Upper lobe of left lung (tissue), 6 donors: ENCODE results near the gene GNG2. TPM values are rescaled to one million over a fixed set of nuclear protein-coding genes. Genes with fewer than 3 reads are reported as not detected.

ENCODE experiments used
- ATAC-seq, 2 donors: fragments of 200-7000 bp; cut with Tn5 transposase; one replicate each; pipeline ENCODE4 v1.9.1; 2022; ENCODE audit warnings: mild to moderate bottlenecking in 2 of 2, moderate library complexity in 2 of 2; ENCODE audit not compliant: low FRiP score in 2 of 2
- DNase-seq, 2 donors: peaks; one replicate each; pipeline ENCODE4 v3.0.0-alpha.2; 2019 to 2020
- H3K27ac ChIP-seq, 4 donors: fragments of 200-600 bp; sonication (generic); one replicate each; pipeline ENCODE4 v1.5.1; 2016 to 2019
- H3K27me3 ChIP-seq, 4 donors: fragments of 200-600 bp; sonication (generic); one replicate each; pipeline ENCODE4 v1.5.1; 2017 to 2019
- H3K36me3 ChIP-seq, 4 donors: fragments of 200-600 bp; sonication (generic); one replicate each; pipeline ENCODE4 v1.5.1; 2016 to 2019
- H3K4me1 ChIP-seq, 4 donors: fragments of 200-600 bp; sonication (generic); one replicate each; pipeline ENCODE4 v1.5.1; 2018 to 2019
- H3K4me3 ChIP-seq, 4 donors: fragments of 200-600 bp; sonication (generic); one replicate each; pipeline ENCODE4 v1.5.1; 2017 to 2019; ENCODE audit warnings: mild to moderate bottlenecking in 2 of 4, moderate library complexity in 1 of 4
- H3K9me3 ChIP-seq, 4 donors: fragments of 200-600 bp; sonication (generic); one replicate each; pipeline ENCODE4 v1.5.1; 2018 to 2019
- CTCF ChIP-seq, 6 experiments: fragments of 450-650 bp in 4 of 6; fragments of 200-600 bp in 2 of 6; sonication (generic) in 2 of 6; IDR thresholded peaks; one replicate each; pipeline ENCODE4 v1.5.1; 2016 to 2019; ENCODE audit warnings: antibody characterized with exemption in 6 of 6
- EP300 ChIP-seq, 4 donors: sonication (generic); formaldehyde crosslinking; IDR thresholded peaks; one replicate each; pipeline ENCODE4 v1.5.1; 2017; ENCODE audit warnings: antibody characterized with exemption in 4 of 4, control low read depth in 2 of 4
- POLR2A ChIP-seq, 4 donors: fragments of 450-650 bp; IDR thresholded peaks; one replicate each; pipeline ENCODE4 v1.5.1; 2016 to 2017; ENCODE audit warnings: antibody characterized with exemption in 4 of 4, mild to moderate bottlenecking in 2 of 4
- POLR2AphosphoS5 ChIP-seq, 2 donors: sonication (generic); formaldehyde crosslinking; IDR thresholded peaks; one replicate each; pipeline ENCODE4 v1.5.1; 2017; ENCODE audit warnings: antibody characterized with exemption in 2 of 2
- WGBS, 2 donors: methylation state at CpG; one replicate each; pipeline ENCODE4 v1.1.5; 2017 to 2018; 5-methylcytosine and 5-hydroxymethylcytosine counted together
- total RNA-seq, 6 donors: library from RNA; depleted of rRNA in 4 of 6; stranded (reverse); fragments of >200 nt in 4 of 6; gene quantifications; one replicate each; pipeline versions ENCODE4 v1.1.0 to v1.2.1, GENCODE V29; 2016 to 2021
- donor health status: DM: no; HTN: no; CAD: no; lungs with moderate emphysema.
- donor health status: DM: no; HTN: yes; CAD: no; lungs with severe emphysema.

GNG2 gene
- total RNA-seq, 6 donors from 2014 or later, result 4.2 to 29.0 (median 10.1) TPM

GRCh38 chr14:52006361-52006760 is 145.9 kb downstream of the GNG2 start:
- 78 to 86% methylated on average over 3 of the region's 3 CpGs for WGBS, 2 donors
- H3K4me3 ChIP-seq, result no peak overlapping the region
- ATAC-seq, result no peak
- DNase-seq, result no peak
- no peak overlapping the region for H3K27ac ChIP-seq
- no peaks in the 10 kb centered on the region for H3K9me3 ChIP-seq
- peaks cover 46 to 100% (median 76%) of the 10 kb centered on the region in 4 donors for H3K36me3 ChIP-seq
- H3K4me1 ChIP-seq, result peaks cover 0 to 14% (median 4%) of the 10 kb centered on the region in 4 donors
- TF ChIP-seq CTCF (IDR thresholded peaks at IDR 0.05) (no peak), EP300 (IDR thresholded peaks at IDR 0.05) (no peak), POLR2AphosphoS5 (IDR thresholded peaks at IDR 0.05) (no peak), POLR2A (IDR thresholded peaks at IDR 0.05) (no peak)
- no peaks in the 10 kb centered on the region for H3K27me3 ChIP-seq

- H3K36me3 ChIP-seq, result peaks cover 38 to 100% (median 73%) of the 10 kb centered on the region in 4 donors
- no peak overlapping the region for H3K27ac ChIP-seq
- H3K27me3 ChIP-seq, result no peaks in the 10 kb centered on the region
- no peak for DNase-seq
- TF ChIP-seq CTCF (IDR thresholded peaks at IDR 0.05), result no peak
- no peak for TF ChIP-seq EP300 (IDR thresholded peaks at IDR 0.05)
- TF ChIP-seq POLR2A (IDR thresholded peaks at IDR 0.05), result no peak
- no peak for TF ChIP-seq POLR2AphosphoS5 (IDR thresholded peaks at IDR 0.05)
- no peak overlapping the region for H3K4me3 ChIP-seq
- no peak for ATAC-seq
- no peaks in the 10 kb centered on the region for H3K9me3 ChIP-seq
- WGBS, 2 donors, result 33 to 86% methylated on average over 1 of the region's 1 CpG
- peaks cover 0 to 14% (median 5%) of the 10 kb centered on the region in 4 donors for H3K4me1 ChIP-seq
Observed at GRCh38 chr14:52007211-52007610, 146.8 kb downstream of the GNG2 start.

GRCh38 chr14:52007637-52008036 is 147.2 kb downstream of the GNG2 start:
- Histone ChIP-seq H3K4me1 (peaks cover 0 to 12% (median 6%) of the 10 kb centered on the region in 4 donors), H3K27ac (no peak overlapping the region), H3K9me3 (no peaks in the 10 kb centered on the region), H3K27me3 (no peaks in the 10 kb centered on the region), H3K36me3 (peaks cover 35 to 98% (median 69%) of the 10 kb centered on the region in 4 donors), H3K4me3 (no peak overlapping the region)
- TF ChIP-seq CTCF (IDR thresholded peaks at IDR 0.05) (no peak), POLR2A (IDR thresholded peaks at IDR 0.05) (no peak), POLR2AphosphoS5 (IDR thresholded peaks at IDR 0.05) (no peak), EP300 (IDR thresholded peaks at IDR 0.05) (no peak)
- 90 to 100% methylated on average over 1 of the region's 1 CpG for WGBS, 2 donors
- DNase-seq (no peak), ATAC-seq (no peak)

GRCh38 chr14:52008136-52008535 is 147.7 kb downstream of the GNG2 start:
- Histone ChIP-seq H3K36me3 (peaks cover 32 to 93% (median 68%) of the 10 kb centered on the region in 4 donors), H3K4me1 (peaks cover 0 to 7% (median 3%) of the 10 kb centered on the region in 4 donors), H3K27me3 (no peaks in the 10 kb centered on the region), H3K27ac (no peak overlapping the region), H3K9me3 (no peaks in the 10 kb centered on the region), H3K4me3 (no peak overlapping the region)
- DNase-seq, result no peak
- no peak for TF ChIP-seq EP300 (IDR thresholded peaks at IDR 0.05)
- no peak for TF ChIP-seq CTCF (IDR thresholded peaks at IDR 0.05)
- TF ChIP-seq POLR2AphosphoS5 (IDR thresholded peaks at IDR 0.05), result no peak
- no peak for TF ChIP-seq POLR2A (IDR thresholded peaks at IDR 0.05)
- peak in 1 of 2 donors; percentile 17 for ATAC-seq
- WGBS, 2 donors, result 94 to 97% methylated on average over 4 of the region's 4 CpGs

GRCh38 chr14:52010173-52010693 is 149.8 kb downstream of the GNG2 start:
- no peak for TF ChIP-seq POLR2A (IDR thresholded peaks at IDR 0.05)
- no peak for TF ChIP-seq EP300 (IDR thresholded peaks at IDR 0.05)
- no peak for TF ChIP-seq POLR2AphosphoS5 (IDR thresholded peaks at IDR 0.05)
- no peak for TF ChIP-seq CTCF (IDR thresholded peaks at IDR 0.05)
- H3K27ac ChIP-seq, result no peak overlapping the region
- H3K27me3 ChIP-seq, result no peaks in the 10 kb centered on the region
- WGBS, 2 donors, result 70 to 83% methylated on average over 3 of the region's 3 CpGs
- H3K36me3 ChIP-seq, result peaks cover 19 to 72% (median 55%) of the 10 kb centered on the region in 4 donors
- DNase-seq (no peak), ATAC-seq (no peak)
- H3K9me3 ChIP-seq, result no peaks in the 10 kb centered on the region
- no peak overlapping the region for H3K4me3 ChIP-seq
- peaks cover 5 to 17% (median 10%) of the 10 kb centered on the region in 4 donors for H3K4me1 ChIP-seq
